ENCODE data around the gene HS2ST1. TPM values are rescaled to one million over a fixed set of nuclear protein-coding genes. Genes with fewer than 3 reads are reported as not detected.
A peak's percentile ranks its signal among the peaks of the same experiment; 100 is the strongest.
"Not testable (repeated sequence)": the region's sequence is repeated elsewhere in the genome, so short reads cannot be mapped to it uniquely, and the experiment has no call there.

The HS2ST1 gene
- total RNA-seq, 1 donor from 2014 or later, result 56.4 TPM

- peaks cover 8% of the 10 kb centered on the region for H3K36me3 Mint-ChIP-seq (ENCODE audit: low read depth)
- H3K27me3 Mint-ChIP-seq (ENCODE audit: low read depth), result no peaks in the 10 kb centered on the region
- no peak for DNase-seq (ENCODE audit: low read depth, low spot score)
- H3K27ac Mint-ChIP-seq (ENCODE audit: unreplicated experiment), result no peak overlapping the region
- H3K4me3 Mint-ChIP-seq, result no peak overlapping the region
- H3K9me3 Mint-ChIP-seq, result peaks cover 2% of the 10 kb centered on the region
- TF ChIP-seq CTCF (conservative IDR thresholded peaks at IDR 0.05), result peak; percentile 64
- peaks cover 5% of the 10 kb centered on the region for H3K4me1 Mint-ChIP-seq
Observed at GRCh38 chr1:87024936-87025540, 110.6 kb downstream of the HS2ST1 start.

GRCh38 chr1:87027561-87027960 is 113.1 kb downstream of the HS2ST1 start:
- not testable (repeated sequence) for H3K27ac Mint-ChIP-seq (ENCODE audit: unreplicated experiment); H3K27me3 Mint-ChIP-seq (ENCODE audit: low read depth); H3K9me3 Mint-ChIP-seq; H3K4me1 Mint-ChIP-seq; H3K36me3 Mint-ChIP-seq (ENCODE audit: low read depth); H3K4me3 Mint-ChIP-seq; DNase-seq (ENCODE audit: low read depth, low spot score)

GRCh38 chr1:87028576-87028975 is 114.1 kb downstream of the HS2ST1 start:
- no peak for DNase-seq (ENCODE audit: low read depth, low spot score)
- H3K27ac Mint-ChIP-seq (ENCODE audit: unreplicated experiment), result no peak overlapping the region
- H3K27me3 Mint-ChIP-seq (ENCODE audit: low read depth), result no peaks in the 10 kb centered on the region
- no peak for TF ChIP-seq CTCF (conservative IDR thresholded peaks at IDR 0.05)
- H3K36me3 Mint-ChIP-seq (ENCODE audit: low read depth), result peaks cover 8% of the 10 kb centered on the region
- H3K4me1 Mint-ChIP-seq, result no peaks in the 10 kb centered on the region
- no peak overlapping the region for H3K4me3 Mint-ChIP-seq
- H3K9me3 Mint-ChIP-seq, result peaks cover 2% of the 10 kb centered on the region

- TF ChIP-seq CTCF (conservative IDR thresholded peaks at IDR 0.05), result no peak
- DNase-seq (ENCODE audit: low read depth, low spot score), result no peak
- Mint-ChIP-seq H3K9me3 (peaks cover 2% of the 10 kb centered on the region), H3K4me3 (no peak overlapping the region), H3K36me3 (ENCODE audit: low read depth) (peaks cover 8% of the 10 kb centered on the region), H3K4me1 (no peaks in the 10 kb centered on the region), H3K27ac (ENCODE audit: unreplicated experiment) (no peak overlapping the region), H3K27me3 (ENCODE audit: low read depth) (no peaks in the 10 kb centered on the region)
Observed at GRCh38 chr1:87030740-87031690, 116.6 kb downstream of the HS2ST1 start.

- Mint-ChIP-seq H3K4me3 (no peak overlapping the region), H3K4me1 (no peaks in the 10 kb centered on the region), H3K9me3 (no peaks in the 10 kb centered on the region), H3K27ac (ENCODE audit: unreplicated experiment) (no peak overlapping the region), H3K27me3 (ENCODE audit: low read depth) (no peaks in the 10 kb centered on the region), H3K36me3 (ENCODE audit: low read depth) (peaks cover 5% of the 10 kb centered on the region)
- no peak for DNase-seq (ENCODE audit: low read depth, low spot score)
- no peak for TF ChIP-seq CTCF (conservative IDR thresholded peaks at IDR 0.05)
Observed at GRCh38 chr1:87034351-87034750, 119.9 kb downstream of the HS2ST1 start.

GRCh38 chr1:87039096-87039495 is 124.7 kb downstream of the HS2ST1 start:
- Mint-ChIP-seq H3K27me3 (ENCODE audit: low read depth) (no peaks in the 10 kb centered on the region), H3K27ac (ENCODE audit: unreplicated experiment) (peak overlapping the region; percentile 9), H3K4me1 (peaks cover 22% of the 10 kb centered on the region), H3K9me3 (no peaks in the 10 kb centered on the region), H3K36me3 (ENCODE audit: low read depth) (no peaks in the 10 kb centered on the region), H3K4me3 (no peak overlapping the region)
- no peak for TF ChIP-seq CTCF (conservative IDR thresholded peaks at IDR 0.05)
- no peak for DNase-seq (ENCODE audit: low read depth, low spot score)

Data from neural crest cell (in vitro differentiated cells).